H7 (cell line): Measurements from ENCODE around the gene NFRKB. TPM values are rescaled to one million over a fixed set of nuclear protein-coding genes. Genes with fewer than 3 reads are reported as not detected.
A peak's percentile ranks its signal among the peaks of the same experiment; 100 is the strongest.
"Not testable (repeated sequence)": the region's sequence is repeated elsewhere in the genome, so short reads cannot be mapped to it uniquely, and the experiment has no call there.

Experiments
- DNase-seq: peaks from one replicate; pipeline ENCODE4 v3.0.0; 2012
- H3K27me3 ChIP-seq: 2 replicates; pipeline ENCODE4 v1.6.0; 2011; ENCODE audit warnings: mild to moderate bottlenecking, low read length; ENCODE audit not compliant: control insufficient read depth, insufficient read depth
- H3K36me3 ChIP-seq: replicated peaks from 2 replicates; pipeline ENCODE4 v1.5.1; 2011; ENCODE audit warnings: low read length; ENCODE audit not compliant: control insufficient read depth, insufficient read depth
- H3K4me3 ChIP-seq: 2 replicates; pipeline ENCODE4 v1.5.1; 2011; ENCODE audit warnings: low read depth, mild to moderate bottlenecking, control low read depth, low read length, moderate library complexity; ENCODE audit not compliant: insufficient read depth
- total RNA-seq: library from RNA; depleted of rRNA; stranded (reverse); fragments of >200 nt; shearing (Covaris generic); gene quantifications from 2 replicates; pipeline ENCODE4 v1.2.3, GENCODE V29; 2014

NFRKB gene
- total RNA-seq, 1 experiment from 2014 or later: 33.4 TPM

DNA sequence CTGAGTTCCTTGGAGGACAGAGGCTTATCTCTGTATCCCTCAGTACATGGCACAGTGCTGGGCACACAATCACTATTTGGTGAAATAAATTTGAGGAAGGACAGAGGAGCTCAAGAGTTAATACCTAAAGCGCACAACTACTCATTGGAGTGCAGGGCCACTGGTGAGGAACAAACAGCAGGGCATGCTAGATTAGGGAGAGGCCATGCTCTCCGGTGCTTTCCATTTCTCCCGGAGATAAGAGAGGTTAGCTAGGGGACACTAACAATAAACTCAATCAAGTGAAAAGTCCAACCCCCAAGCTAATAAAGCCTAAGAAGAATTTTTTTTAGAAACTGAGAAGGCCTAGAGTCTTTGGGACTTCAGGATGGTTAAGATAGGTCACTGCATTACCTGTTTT is 29.1 kb downstream of the NFRKB start:
- Histone ChIP-seq H3K27me3 (no peaks in the 10 kb centered on the region), H3K36me3 (peaks cover 34% of the 10 kb centered on the region), H3K4me3 (no peak overlapping the region)
- no peak for DNase-seq

DNA sequence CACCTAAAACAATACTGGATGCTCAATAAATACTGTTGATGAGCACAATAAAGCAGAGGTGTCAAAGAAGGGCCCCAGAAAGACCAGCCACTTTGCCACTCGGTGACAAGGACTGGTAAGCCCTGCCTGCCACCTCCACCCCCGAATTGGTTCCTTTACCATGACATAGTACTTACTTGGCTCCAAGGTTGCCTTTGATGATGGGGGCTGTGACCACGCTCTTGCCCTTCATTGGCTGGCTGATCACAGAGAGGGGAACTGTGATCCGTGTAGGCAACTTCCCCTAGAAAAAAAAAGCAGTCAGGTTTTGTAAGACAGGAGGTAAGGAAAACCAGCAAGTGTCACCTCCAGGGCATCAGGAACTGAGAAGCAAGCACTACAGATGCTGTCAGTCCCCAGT is 29.7 kb downstream of the NFRKB start:
- DNase-seq: no peak
- Histone ChIP-seq H3K4me3 (no peak overlapping the region), H3K36me3 (peaks cover 30% of the 10 kb centered on the region), H3K27me3 (no peaks in the 10 kb centered on the region)

DNA sequence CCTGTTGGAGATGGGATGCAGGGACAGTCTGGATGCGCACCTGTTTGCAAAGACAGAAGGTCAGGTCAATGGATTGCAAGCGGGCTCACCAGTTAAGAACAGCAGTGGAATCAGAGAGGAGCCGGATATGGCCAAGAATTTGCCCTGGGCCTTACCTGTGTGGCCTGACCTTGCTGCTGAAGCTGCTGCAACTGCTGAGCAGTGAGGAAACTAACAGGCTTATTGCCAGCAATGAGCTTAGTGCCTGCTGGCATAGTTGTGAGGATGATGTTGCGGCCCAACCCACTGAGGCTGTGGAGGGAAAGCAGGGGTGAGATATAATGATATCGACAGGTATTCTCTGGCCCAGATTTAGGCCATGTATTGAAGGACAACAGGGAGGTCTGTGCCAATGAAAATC is 30.6 kb downstream of the NFRKB start:
- Histone ChIP-seq H3K27me3 (no peaks in the 10 kb centered on the region), H3K4me3 (no peak overlapping the region), H3K36me3 (peaks cover 25% of the 10 kb centered on the region)
- no peak for DNase-seq

DNA sequence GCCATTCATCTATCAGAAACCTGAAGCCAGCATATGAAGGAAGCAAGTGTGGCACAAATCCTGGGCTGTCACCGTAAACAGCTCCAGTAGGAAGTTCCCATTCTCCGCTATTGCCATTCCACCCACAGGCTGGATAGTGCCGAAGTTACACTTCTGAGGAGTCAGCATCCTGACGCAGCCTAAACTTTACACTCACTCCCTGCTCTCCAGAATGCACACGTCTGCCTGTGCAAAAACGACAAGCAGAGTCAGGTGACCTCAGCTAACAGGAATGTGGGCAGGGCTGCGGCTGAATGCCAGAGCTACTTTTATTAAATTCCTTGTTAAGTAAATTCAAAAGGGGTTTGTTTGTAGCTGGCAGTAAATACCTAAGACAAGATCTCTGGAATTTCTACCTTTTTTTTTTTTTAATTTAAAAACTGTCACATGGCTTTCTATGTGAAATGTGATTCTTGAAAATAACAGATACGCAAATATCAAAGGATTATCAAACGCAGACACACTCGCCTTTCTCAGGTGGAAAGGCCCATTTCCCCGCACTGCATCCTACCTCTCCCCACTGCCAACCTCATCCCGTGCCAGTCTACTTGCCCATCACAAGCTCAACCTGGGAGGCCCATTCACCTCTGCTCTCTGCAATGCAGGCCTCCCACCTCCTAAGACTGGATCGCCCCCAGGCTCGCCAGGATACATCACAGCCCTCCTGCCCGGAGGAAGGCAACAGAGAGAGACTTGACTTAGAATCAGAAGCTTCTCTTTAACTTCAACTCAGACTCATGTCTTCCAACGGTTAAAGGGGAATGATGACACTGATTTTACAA is 33.5 kb downstream of the NFRKB start:
- H3K36me3 ChIP-seq: peaks cover 15% of the 10 kb centered on the region
- no peaks in the 10 kb centered on the region for H3K27me3 ChIP-seq
- H3K4me3 ChIP-seq: no peak overlapping the region
- peak; percentile 46 for DNase-seq

DNA sequence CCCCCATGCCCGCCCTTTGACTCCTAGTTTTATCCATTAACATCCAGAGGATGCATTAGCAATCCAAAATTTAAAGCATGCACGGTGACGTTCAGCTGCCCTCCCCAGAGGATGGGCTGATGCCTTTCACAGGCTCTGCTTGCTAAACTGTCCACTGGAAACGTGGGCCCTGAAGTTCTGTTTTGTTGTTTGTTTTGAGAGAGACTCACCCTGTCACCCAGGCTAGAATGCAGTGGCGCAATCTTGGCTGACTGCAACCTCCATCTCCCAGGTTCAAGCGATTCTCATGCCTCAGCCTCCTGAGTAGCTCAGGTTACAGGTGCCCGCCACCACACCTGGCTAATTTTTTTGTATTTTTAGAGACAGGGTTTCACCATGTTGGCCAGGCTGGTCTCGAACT is 39.3 kb downstream of the NFRKB start:
- no peaks in the 10 kb centered on the region for H3K27me3 ChIP-seq
- no peak overlapping the region for H3K4me3 ChIP-seq
- DNase-seq: no peak
- H3K36me3 ChIP-seq: no peaks in the 10 kb centered on the region; the same call in 1 of the 2 replicates

DNA sequence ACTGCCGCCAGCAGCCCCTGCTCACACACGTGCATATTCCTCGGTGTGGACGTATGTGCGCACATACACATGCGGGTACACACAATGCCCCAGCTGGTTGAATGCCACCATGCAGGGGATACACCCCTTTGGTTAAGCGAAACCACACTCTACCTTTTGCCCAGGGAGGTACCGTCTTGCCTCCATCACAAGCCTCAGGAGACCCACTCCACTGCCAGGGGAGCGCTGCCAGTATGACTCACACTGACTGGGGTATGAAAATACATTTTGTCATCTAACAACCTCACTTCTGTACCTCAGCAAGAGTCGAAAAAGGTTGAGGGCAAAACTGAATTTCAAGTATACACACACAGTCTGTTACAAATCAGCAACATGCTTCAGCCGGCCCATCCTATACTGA is 40.3 kb downstream of the NFRKB start:
- Histone ChIP-seq H3K27me3 (no peaks in the 10 kb centered on the region), H3K4me3 (no peak overlapping the region), H3K36me3 (no peaks in the 10 kb centered on the region; the same call in 1 of the 2 replicates)
- DNase-seq: no peak

DNA sequence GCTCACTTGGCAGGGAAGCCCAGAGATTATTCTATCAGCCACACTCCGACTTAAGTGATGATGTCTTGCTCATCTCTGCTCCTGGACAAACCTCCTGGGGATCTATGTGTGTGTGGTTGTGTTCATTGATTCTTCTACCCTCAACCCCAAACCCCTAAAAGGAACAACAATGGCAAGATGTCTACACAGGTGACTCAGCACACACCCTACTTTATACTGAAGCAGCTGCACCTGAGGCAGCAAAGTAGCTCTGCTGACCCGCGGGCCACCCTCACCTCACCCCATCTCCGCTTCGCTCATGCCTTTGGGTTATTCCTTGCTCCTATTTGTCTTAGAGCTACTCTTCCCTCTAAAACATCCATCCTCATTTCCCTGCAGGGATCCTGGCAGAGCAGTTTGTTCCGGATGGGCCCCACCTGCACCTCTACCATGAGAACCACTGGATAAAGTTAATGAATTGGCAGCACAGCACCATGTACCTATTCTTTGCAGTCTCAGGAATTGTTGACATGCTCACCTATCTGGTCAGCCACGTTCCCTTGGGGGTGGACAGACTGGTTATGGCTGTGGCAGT is 41.1 kb downstream of the NFRKB start:
- Histone ChIP-seq H3K36me3 (no peaks in the 10 kb centered on the region; the same call in 1 of the 2 replicates), H3K4me3 (no peak overlapping the region), H3K27me3 (no peaks in the 10 kb centered on the region)
- DNase-seq: no peak

DNA sequence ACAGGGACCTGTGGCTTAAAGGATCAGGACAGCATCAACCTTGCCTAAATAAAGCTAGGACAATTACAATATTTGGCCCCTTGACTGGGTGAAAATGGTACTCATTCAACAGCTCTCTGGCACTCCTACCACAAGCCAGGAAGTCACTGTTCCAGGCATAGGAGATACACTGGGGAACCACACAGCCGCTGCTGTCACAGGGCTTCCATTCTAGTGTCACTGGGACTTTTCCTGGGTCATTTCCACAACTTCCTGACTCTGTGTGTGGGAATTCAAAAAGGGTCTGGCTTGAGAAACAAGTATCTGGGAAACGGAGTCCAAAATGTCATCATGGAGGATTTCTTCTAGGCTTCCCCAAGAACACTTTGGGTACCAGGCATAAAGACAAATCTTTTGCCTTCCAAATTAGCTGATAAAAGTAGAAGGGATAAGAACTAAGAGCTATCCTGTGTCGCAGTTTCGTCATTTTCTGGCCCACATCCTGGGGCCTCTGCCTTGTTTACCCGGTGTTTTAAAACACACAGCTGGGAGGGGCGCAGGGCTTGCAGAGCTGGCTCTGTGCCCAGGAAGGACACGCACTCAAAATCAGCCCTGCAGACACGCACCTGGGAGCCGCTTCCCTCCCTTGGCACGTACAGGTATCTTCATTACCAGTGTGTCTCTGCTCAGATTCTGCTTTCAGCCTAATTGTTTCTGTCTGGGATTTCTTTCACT is 41.7 kb downstream of the NFRKB start:
- Histone ChIP-seq H3K4me3 (no peak overlapping the region), H3K27me3 (no peaks in the 10 kb centered on the region), H3K36me3 (no peaks in the 10 kb centered on the region; the same call in 1 of the 2 replicates)
- no peak for DNase-seq

DNA sequence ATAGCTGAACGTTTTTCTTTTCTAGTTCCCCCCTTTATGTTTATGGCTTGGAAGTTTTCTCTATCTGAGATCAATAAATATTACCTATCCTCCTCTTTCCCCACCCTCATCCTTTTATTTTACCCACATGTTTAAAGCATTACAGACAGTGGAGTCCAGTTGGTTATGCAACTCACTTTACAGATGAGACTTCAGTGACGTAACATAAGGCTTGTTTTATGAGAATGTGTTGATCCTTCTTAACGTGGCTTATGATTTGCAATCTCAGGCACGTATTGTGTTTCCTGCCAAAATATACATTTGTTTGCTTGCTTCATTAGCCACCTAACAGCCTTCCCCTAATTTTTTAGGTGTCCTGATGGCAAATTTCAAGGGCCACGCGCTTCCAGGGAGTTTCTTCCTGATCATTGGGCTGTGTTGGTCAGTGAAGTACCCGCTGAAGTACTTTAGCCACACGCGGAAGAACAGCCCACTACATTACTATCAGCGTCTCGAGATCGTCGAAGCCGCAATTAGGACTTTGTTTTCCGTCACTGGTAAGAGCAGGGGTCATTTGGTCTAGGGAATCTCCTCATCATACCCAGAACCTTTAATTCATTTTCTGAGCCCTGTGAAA is 43.1 kb downstream of the NFRKB start:
- no peak overlapping the region for H3K4me3 ChIP-seq
- no peaks in the 10 kb centered on the region for H3K36me3 ChIP-seq
- no peaks in the 10 kb centered on the region for H3K27me3 ChIP-seq
- no peak for DNase-seq

DNA sequence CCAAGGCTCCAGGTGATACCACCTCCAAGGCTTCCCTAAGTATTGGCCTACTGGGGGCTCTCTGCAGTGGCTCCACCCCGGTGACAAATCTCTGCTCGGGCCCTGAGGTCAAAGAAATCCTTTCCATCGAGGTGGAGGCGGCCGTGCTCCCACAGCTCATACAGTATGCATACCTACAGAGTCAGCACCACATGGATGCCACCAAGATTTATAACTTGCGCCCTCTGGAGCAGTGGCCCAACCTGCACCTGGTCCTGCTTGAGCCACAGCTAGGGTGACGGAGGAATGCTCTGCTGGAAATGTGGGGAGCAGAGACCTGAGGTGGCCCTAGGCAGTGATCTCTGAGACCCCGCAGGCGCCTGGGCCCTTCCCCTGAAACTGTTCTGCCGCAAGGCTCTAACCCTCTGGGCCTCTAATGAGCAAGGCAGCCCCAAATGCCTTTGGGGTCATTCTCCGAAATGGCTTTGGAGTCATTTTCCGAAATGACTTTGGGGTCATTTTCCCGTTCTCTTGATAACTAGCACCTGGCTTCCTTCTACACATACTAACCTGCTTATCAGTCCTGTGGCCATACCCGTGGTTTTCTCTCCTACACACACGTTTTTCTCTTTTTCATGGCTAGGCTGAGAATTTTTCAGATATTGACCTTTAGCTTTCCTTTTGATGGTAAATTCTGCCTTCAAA is 45.8 kb downstream of the NFRKB start:
- Histone ChIP-seq H3K27me3 (no peaks in the 10 kb centered on the region), H3K36me3 (no peaks in the 10 kb centered on the region), H3K4me3 (no peak overlapping the region)
- DNase-seq: no peak

DNA sequence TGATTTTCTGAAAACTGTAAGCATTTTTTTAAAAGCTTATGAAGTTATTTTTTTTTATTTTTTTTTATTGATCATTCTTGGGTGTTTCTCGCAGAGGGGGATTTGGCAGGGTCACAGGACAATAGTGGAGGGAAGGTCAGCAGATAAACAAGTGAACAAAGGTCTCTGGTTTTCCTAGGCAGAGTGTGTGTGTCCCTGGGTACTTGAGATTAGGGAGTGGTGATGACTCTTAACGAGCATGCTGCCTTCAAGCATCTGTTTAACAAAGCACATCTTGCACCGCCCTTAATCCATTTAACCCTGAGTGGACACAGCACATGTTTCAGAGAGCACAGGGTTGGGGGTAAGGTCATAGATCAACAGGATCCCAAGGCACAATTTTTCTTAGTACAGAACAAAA is 48.0 kb downstream of the NFRKB start:
- DNase-seq, H3K36me3 ChIP-seq, H3K27me3 ChIP-seq, H3K4me3 ChIP-seq: not testable (repeated sequence)

DNA sequence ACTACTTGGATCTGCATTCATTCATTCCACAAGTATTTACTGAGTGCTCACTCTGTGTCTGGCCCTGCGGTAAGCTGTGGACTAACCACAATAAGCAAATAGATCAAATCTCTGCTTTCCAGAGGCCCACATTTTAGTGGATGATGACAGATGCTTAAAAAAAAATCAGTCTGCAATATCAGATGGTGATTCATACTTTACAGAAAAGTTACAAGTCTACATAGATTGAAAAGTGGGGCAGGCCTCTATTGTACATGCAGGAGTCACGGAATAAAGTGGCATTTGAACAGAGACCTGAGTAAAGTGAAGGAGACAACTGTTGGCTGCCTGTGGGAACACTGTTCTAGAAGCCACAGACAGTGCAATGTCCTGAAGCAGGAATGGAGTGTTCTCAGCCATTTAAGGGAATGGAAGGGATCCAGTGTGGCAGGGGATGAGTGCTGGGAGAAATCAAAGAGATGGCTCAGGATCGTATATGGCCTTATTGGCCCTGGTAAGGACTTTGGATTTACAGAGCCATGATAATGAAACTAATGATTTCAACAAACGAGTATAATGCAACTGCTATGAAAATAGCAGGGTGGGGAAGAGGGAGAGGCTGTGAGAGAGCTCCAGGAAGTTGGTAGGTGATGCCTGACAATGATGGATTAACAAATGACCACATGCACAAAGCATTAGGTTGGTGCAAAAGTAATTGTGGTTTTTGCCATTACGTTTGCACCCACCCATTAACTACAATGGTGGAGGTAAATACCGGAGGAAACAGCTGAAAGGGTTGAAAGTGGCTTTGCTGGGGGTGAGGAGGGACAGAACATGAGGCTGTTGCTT is 48.7 kb downstream of the NFRKB start:
- Histone ChIP-seq H3K36me3 (no peaks in the 10 kb centered on the region), H3K4me3 (no peak overlapping the region), H3K27me3 (no peaks in the 10 kb centered on the region)
- DNase-seq: no peak
